IPS-NIHi7 (cell line): Measurements from ENCODE around the gene RIPPLY3.

Experiments used
- DNase-seq: peaks from one replicate; pipeline ENCODE4 v3.0.0; 2012; ENCODE audit warnings: mixed read lengths; ENCODE audit errors: extremely low spot score

Gene RIPPLY3

GRCh38 chr21:37060296-37060695 lies 53.8 kb downstream of the RIPPLY3 start:
- peak; percentile 73 for DNase-seq

- no peak for DNase-seq
These were observed 55.6 kb downstream of the RIPPLY3 start for GRCh38 chr21:37061926-37062592.

- DNase-seq: no peak
These were observed 56.1 kb downstream of the RIPPLY3 start for GRCh38 chr21:37062593-37062935.

GRCh38 chr21:37063433-37063832 lies 56.9 kb downstream of the RIPPLY3 start:
- no peak for DNase-seq

- DNase-seq: no peak
These were observed 58.3 kb downstream of the RIPPLY3 start for GRCh38 chr21:37064841-37065240.

GRCh38 chr21:37065561-37066177 lies 59.2 kb downstream of the RIPPLY3 start:
- no peak for DNase-seq
